HG03460 (cell line): ENCODE data around the gene DUSP16.

Experiments
- ATAC-seq: cut with Tn5 transposase; IDR thresholded peaks from one replicate; pipeline ENCODE4 v1.9.1; 2021; ENCODE audit not compliant: unreplicated experiment

Gene DUSP16

DNA sequence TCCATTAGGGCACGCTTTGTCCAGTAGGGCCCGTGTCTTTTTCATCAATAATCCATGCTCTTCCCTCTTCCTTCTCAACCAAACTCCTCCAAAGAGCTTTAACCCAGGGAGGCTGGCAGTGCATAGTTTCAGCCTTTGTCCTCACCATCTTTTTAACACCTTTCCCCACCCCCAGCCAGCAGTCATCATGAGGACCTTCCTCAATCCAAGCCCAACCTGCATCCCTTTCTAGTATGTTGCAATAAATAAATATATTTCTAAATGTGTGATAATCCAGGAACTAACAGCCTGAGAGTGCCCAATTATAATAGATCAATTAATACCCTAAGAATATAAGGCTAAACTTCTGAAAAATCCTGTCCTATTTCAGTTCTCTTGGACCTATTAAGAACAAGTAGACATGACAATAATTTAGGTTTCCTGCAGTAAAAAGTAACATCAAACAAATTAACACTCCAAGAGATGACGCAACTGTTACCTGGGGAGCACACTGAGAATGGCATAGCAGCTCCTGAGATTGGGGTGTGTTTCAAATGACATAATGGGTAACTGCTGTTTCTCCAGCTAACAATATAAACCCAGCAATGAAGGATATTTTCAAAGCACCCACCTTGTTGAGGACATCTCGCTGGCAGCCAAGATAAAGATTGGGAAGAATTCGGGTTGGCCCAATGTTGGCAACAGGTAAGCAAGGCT lies 62.6 kb downstream of the DUSP16 start:
- ATAC-seq: no peak

- ATAC-seq: no peak
Measured at GRCh38 chr12:12498210-12498609, 64.5 kb downstream of the DUSP16 start.

GRCh38 chr12:12495536-12495935 lies 67.1 kb downstream of the DUSP16 start:
- no peak for ATAC-seq

DNA sequence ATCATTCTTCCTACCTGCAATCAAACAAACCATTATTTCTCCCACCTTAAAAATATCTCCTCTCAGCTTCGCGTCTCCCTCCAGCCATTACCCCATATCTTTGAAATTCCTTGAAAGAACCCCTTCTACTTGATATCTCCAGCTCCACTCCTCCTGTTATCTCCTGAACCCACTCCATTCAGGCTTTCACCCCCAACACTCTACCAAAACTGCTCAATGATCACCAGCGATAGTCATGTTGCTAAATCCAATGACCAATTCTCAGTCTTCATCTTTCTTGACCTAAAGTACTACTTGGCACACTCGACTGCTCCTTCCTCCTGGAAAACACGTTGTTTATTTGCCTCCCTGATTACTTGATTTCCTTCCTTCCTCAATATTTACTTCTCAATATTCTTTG lies 70.1 kb downstream of the DUSP16 start:
- ATAC-seq: no peak

GRCh38 chr12:12491606-12492005 lies 71.1 kb downstream of the DUSP16 start:
- ATAC-seq: no peak

DNA sequence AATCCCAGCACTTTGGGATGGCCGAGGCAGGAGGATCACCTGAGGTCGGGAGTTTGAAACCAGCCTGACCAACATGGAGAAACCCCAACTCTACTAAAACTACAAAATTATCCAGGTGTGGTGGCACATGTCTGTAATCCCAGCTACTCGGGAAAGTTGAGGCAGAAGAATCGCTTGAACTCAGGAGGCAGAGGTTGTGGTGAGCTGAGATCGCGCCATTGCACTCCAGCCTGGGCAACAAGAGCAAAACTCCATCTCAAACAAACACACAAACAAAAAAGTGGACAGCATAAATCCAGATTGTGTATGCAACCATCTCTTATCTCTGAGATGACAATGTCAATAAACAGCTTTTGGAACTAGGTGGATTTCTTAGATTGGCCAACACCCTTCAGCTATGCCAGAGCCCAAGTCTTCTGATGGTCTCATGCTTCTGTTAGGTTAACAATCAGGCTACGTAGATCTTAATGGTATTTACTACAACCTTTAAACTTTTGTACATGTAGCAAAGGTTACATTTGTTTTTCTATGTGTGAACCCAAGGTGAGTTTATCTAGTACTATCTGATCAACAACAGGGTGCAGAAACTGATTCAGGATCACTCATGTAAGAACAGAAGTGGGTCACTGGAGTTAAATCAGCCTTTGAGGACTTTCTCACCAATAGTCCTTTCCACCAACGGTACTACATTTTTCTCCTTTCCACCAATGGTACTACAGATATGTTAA lies 73.7 kb downstream of the DUSP16 start:
- ATAC-seq: no peak

DNA sequence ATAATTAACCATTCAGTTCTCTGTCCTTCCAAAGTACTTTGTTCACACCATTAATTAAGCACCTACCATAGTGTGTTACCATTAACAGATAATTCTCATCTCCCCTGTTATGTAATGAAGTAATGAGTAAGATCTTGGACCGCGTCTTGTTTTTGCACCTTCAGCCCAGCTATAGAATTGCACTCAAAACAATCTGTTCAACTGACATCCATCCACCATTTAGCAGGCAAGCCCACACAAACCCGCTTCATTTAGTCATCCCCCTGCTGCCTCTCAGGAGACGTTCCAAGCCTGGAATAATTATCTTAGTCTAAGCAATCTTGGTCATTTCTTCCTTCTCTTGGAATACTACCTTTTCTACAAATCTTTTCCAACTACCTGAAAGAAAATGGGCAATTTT lies 74.4 kb downstream of the DUSP16 start:
- ATAC-seq: no peak

GRCh38 chr12:12487490-12487889 lies 75.2 kb downstream of the DUSP16 start:
- ATAC-seq: no peak

GRCh38 chr12:12486661-12487240 lies 75.9 kb downstream of the DUSP16 start:
- ATAC-seq: peak; percentile 88

- ATAC-seq: no peak
Measured at GRCh38 chr12:12483438-12483837, 79.2 kb downstream of the DUSP16 start.

- ATAC-seq: no peak
Measured at GRCh38 chr12:12482959-12483358, 79.7 kb downstream of the DUSP16 start.

- ATAC-seq: no peak
Measured at GRCh38 chr12:12482150-12482761, 80.4 kb downstream of the DUSP16 start.

DNA sequence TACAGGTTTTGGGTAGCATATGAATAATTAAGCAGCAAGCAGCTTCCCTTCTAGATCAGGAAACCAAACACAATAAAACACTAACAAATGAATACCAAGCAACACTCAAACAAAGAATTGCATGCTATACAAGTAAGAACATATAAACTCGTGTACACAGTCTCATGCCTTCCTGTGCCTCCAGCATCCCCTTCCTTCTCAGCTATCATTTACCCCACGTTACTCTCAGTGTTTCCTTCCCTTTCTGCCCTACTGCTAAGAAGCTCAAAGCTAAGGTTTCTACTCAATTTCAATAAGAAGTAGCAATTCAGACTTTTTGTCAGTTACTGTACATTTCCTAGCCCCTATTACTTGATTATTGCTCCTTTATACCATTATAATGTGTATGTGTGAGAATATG lies 81.0 kb downstream of the DUSP16 start:
- no peak for ATAC-seq

DNA sequence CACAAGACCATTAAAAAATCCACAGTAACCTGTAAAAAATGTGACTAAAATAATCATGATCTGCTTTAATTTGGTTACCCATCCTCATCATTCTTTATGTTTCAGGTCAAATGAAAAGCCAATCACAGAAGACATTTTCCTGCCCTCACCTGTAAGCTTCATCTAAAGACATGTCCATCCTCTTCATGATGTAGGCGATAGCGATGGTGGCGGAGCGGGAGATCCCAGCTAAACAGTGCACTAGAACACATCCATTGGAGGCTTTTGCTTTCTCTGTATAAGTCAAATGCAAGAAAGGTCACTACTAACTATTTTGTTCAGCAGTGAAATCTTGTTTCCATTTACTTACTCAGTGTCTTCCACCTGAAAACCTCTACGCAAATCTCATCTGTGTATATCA lies 82.6 kb downstream of the DUSP16 start:
- no peak for ATAC-seq

DNA sequence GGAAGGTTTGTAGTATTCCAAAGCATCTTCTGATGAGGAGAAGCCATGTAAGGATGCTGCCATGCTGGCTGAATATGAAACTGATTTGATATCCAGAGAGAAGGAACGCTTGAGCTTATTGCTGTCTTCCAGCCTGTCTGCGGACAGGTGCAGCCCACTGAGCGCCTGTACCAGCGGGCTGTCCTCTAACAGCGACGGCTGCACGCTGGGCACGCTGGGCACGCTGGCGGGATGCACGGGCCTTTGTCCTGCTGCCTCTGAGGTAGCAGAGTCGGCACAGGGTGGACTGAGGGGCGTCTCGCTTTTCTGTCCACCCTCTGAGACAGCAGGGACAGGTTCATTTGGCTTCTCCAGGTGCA lies 85.2 kb downstream of the DUSP16 start:
- ATAC-seq: no peak

- no peak for ATAC-seq
Measured at GRCh38 chr12:12476857-12477531, 85.7 kb downstream of the DUSP16 start.

- ATAC-seq: peak; percentile 96
Measured at GRCh38 chr12:12474931-12475795, 87.5 kb downstream of the DUSP16 start.

DNA sequence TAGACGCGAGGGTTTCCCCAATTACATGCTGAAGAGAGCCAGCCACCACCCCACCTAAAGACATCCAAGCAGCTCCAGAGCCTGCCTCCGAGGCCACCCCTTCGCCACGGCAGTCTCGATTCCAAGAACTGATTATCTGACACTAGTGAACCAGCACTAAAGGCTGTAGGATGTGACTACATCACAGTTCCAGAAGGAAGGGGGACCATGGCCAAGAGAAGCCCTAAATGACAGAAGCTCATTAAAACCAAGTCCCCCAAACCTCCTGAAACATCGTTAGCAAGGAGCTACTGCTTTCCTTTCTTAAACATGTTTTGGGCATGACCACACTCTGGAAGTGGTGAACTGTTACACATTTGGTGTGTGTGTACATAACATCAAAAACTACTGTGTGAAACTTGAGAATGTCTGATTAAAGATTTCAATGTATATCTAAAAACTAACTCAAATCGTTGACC lies 88.2 kb downstream of the DUSP16 start:
- no peak for ATAC-seq

- no peak for ATAC-seq
Measured at GRCh38 chr12:12473223-12473622, 89.4 kb downstream of the DUSP16 start.
